DND-41 (cell line): ENCODE measurements around the gene RORC.

Source experiments
- ATAC-seq: fragments of 200-7000 bp; cut with Tn5 transposase; 3 replicates; pipeline ENCODE4 v1.9.1; 2021; ENCODE audit warnings: low read depth; ENCODE audit not compliant: insufficient read depth
- DNase-seq: peaks from one replicate; pipeline ENCODE4 v3.0.0-alpha.2; 2020
- H2AFZ ChIP-seq: 2 replicates; pipeline ENCODE4 v1.6.0; 2012; ENCODE audit warnings: low read depth, low read length
- H3K27ac ChIP-seq: 2 replicates; pipeline ENCODE4 v1.5.1; 2012; ENCODE audit warnings: low read length, inconsistent platforms
- H3K27me3 ChIP-seq: fragments of 200-600 bp; sonication (generic); 2 replicates; pipeline ENCODE4 v1.6.0; 2012; ENCODE audit warnings: low read length, mild to moderate bottlenecking, inconsistent platforms; ENCODE audit not compliant: insufficient read depth, poor library complexity
- H3K36me3 ChIP-seq: 2 replicates; pipeline ENCODE4 v1.5.1; 2012; ENCODE audit warnings: low read length, inconsistent platforms; ENCODE audit not compliant: insufficient read depth
- H3K4me1 ChIP-seq: 2 replicates; pipeline ENCODE4 v1.5.1; 2012; ENCODE audit warnings: mild to moderate bottlenecking, low read length; ENCODE audit not compliant: insufficient read depth
- H3K4me2 ChIP-seq: 2 replicates; pipeline ENCODE4 v1.6.0; 2012; ENCODE audit warnings: mild to moderate bottlenecking, moderate library complexity, low read length, inconsistent platforms; ENCODE audit not compliant: insufficient read depth
- H3K4me3 ChIP-seq, 2 experiments: fragments of 200-600 bp in 1 of 2; shearing (Covaris generic) in 1 of 2; 2 replicates each; pipeline ENCODE4 v1.5.1; 2012 to 2016; ENCODE audit warnings: inconsistent platforms in 2 of 2, low read length in 2 of 2, mild to moderate bottlenecking in 2 of 2, low read depth in 1 of 2, moderate library complexity in 1 of 2
- H3K79me2 ChIP-seq: 2 replicates; pipeline ENCODE4 v1.6.0; 2012; ENCODE audit warnings: low read length, inconsistent platforms; ENCODE audit not compliant: insufficient read depth
- H3K9ac ChIP-seq: 2 replicates; pipeline ENCODE4 v1.6.0; 2012; ENCODE audit warnings: low read depth, mild to moderate bottlenecking, inconsistent platforms, low read length, moderate library complexity
- H3K9me3 ChIP-seq: 2 replicates; pipeline ENCODE4 v1.5.1; 2012; ENCODE audit warnings: low read length, moderate library complexity, mild to moderate bottlenecking, inconsistent platforms; ENCODE audit not compliant: insufficient read depth, severe bottlenecking
- H4K20me1 ChIP-seq: 2 replicates; pipeline ENCODE4 v1.6.0; 2012; ENCODE audit warnings: low read length; ENCODE audit not compliant: insufficient read depth
- EZH2 ChIP-seq: IDR thresholded peaks from 3 replicates; pipeline ENCODE4 v1.6.1; 2012; ENCODE audit warnings: borderline replicate concordance, low read depth, mild to moderate bottlenecking, moderate library complexity, low read length, inconsistent platforms; ENCODE audit not compliant: severe bottlenecking
- TF ChIP-seq, protein P1 (sequence below): IDR thresholded peaks from 2 replicates; pipeline ENCODE4 v1.5.1; 2012; ENCODE audit warnings: borderline replicate concordance, low read length, moderate library complexity, mild to moderate bottlenecking; ENCODE audit not compliant: poor library complexity, severe bottlenecking; ENCODE audit errors: extremely low read depth

The RORC gene

DNA sequence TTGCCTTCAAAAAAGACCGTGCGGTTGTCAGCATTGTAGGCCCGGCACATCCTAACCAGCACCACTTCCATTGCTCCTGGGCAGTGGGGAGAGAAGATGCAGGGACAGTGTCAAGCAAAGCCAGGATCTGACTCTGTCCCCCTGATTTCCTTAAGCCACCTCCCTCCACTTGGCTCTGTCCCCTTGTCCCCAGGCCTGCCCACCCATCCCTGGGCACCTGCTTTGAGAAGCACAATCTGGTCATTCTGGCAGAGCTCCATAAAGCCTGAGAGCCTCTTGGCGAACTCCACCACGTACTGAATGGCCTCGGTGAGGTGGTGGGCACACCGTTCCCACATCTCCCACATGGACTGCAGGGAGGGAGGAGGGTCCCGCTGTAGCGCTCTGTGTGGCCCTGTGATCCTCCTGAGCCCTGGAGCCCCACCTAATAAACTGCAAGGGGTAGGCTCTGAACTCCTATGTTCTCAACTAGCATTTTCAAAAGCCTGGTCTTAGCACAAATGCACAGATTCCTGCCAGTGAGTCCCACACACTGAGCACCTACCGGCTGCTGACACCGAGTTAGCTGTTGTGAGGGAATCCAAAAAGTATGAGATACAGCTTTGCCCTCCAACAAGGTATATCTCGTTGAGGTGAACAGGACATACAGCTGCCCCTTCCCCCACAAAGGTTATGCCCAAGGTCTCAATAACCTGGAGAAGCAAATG is 18.2 kb downstream of the RORC start:
- ATAC-seq (no peak), DNase-seq (no peak)
- Histone ChIP-seq H2AFZ (no peak overlapping the region), H3K4me3 (no peak overlapping the region), H3K27ac (0 out of 2 replicates have a peak overlapping the region, but pooled peaks have one; percentile 4), H3K4me2 (no peak overlapping the region), H3K36me3 (peaks cover 39% of the 10 kb centered on the region), H3K79me2 (no peaks in the 10 kb centered on the region; the same call in 1 of the 2 replicates), H3K4me1 (peaks cover 31% of the 10 kb centered on the region), H3K9ac (no peak overlapping the region), H3K27me3 (no peaks in the 10 kb centered on the region), H4K20me1 (no peaks in the 10 kb centered on the region), H3K9me3 (no peaks in the 10 kb centered on the region)
- TF ChIP-seq EZH2 = no peak
- TF ChIP-seq, protein P1, sequence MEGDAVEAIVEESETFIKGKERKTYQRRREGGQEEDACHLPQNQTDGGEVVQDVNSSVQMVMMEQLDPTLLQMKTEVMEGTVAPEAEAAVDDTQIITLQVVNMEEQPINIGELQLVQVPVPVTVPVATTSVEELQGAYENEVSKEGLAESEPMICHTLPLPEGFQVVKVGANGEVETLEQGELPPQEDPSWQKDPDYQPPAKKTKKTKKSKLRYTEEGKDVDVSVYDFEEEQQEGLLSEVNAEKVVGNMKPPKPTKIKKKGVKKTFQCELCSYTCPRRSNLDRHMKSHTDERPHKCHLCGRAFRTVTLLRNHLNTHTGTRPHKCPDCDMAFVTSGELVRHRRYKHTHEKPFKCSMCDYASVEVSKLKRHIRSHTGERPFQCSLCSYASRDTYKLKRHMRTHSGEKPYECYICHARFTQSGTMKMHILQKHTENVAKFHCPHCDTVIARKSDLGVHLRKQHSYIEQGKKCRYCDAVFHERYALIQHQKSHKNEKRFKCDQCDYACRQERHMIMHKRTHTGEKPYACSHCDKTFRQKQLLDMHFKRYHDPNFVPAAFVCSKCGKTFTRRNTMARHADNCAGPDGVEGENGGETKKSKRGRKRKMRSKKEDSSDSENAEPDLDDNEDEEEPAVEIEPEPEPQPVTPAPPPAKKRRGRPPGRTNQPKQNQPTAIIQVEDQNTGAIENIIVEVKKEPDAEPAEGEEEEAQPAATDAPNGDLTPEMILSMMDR = no peak

DNA sequence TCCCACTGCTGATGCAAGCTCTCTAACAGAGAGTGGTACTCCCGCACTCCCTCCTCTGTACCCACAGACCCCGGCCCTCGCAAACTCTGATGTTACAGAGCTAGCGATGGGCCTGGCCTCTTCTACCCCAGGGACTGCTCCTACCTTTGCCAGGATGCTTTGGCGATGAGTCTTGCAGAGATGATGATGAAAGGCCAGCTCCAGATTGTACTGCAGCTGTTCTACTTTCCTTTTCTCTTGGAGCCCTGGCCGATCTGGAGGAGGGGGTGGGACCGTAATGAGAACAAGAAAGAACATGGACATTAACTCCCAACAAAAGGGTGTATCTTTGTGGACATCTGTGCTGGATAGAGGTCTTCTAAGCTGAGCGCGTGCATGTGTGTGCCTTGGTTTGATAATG is 20.4 kb downstream of the RORC start:
- Histone ChIP-seq H3K4me2 (no peak overlapping the region), H3K79me2 (no peaks in the 10 kb centered on the region), H2AFZ (no peak overlapping the region), H3K36me3 (peaks cover 41% of the 10 kb centered on the region), H3K4me3 (no peak overlapping the region), H4K20me1 (no peaks in the 10 kb centered on the region), H3K27me3 (no peaks in the 10 kb centered on the region), H3K9me3 (no peaks in the 10 kb centered on the region), H3K27ac (no peak overlapping the region), H3K4me1 (peaks cover 8% of the 10 kb centered on the region), H3K9ac (no peak overlapping the region)
- ATAC-seq (no peak), DNase-seq (no peak)
- TF ChIP-seq, protein P1 = no peak
- no peak for TF ChIP-seq EZH2

- Histone ChIP-seq H3K36me3 (peaks cover 32% of the 10 kb centered on the region), H3K4me2 (no peak overlapping the region), H3K4me1 (no peaks in the 10 kb centered on the region), H3K27ac (no peak overlapping the region), H4K20me1 (no peaks in the 10 kb centered on the region), H3K4me3 (no peak overlapping the region), H3K79me2 (no peaks in the 10 kb centered on the region), H3K9ac (no peak overlapping the region), H2AFZ (no peak overlapping the region), H3K9me3 (no peaks in the 10 kb centered on the region), H3K27me3 (no peaks in the 10 kb centered on the region)
- ATAC-seq (no peak), DNase-seq (no peak)
- TF ChIP-seq, protein P1 = no peak
- TF ChIP-seq EZH2 = no peak
Observed at GRCh38 chr1:151809985-151810556, 21.5 kb downstream of the RORC start.
